GM12872 (cell line): ENCODE results near the gene ATF1.

Experiments used
- TF ChIP-seq, protein P1 (sequence below): IDR thresholded peaks from 3 replicates; pipeline ENCODE4 v1.5.1; 2011; ENCODE audit warnings: low read depth, mild to moderate bottlenecking, low read length, moderate library complexity; ENCODE audit not compliant: insufficient read depth

ATF1 gene

DNA sequence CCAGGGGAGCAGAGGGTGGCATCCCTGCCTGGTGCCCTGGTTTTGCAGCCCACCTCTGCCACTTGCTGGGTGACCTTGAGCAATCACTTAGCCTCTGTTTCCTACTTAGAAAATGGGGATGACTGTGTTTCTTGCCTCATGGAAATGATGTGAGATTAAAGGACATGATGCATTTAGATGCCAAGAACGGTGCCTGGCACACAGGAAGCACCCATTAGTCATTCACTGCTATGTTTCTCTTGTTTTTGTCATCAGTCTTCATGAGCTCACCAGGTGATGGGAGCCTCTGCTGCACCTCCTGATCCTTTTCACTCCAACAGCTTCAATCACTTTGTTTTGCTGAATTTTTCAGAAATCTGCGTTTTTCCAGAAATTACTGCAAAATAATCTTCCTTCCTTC, 23.6 kb upstream of the ATF1 start:
- TF ChIP-seq, protein P1, sequence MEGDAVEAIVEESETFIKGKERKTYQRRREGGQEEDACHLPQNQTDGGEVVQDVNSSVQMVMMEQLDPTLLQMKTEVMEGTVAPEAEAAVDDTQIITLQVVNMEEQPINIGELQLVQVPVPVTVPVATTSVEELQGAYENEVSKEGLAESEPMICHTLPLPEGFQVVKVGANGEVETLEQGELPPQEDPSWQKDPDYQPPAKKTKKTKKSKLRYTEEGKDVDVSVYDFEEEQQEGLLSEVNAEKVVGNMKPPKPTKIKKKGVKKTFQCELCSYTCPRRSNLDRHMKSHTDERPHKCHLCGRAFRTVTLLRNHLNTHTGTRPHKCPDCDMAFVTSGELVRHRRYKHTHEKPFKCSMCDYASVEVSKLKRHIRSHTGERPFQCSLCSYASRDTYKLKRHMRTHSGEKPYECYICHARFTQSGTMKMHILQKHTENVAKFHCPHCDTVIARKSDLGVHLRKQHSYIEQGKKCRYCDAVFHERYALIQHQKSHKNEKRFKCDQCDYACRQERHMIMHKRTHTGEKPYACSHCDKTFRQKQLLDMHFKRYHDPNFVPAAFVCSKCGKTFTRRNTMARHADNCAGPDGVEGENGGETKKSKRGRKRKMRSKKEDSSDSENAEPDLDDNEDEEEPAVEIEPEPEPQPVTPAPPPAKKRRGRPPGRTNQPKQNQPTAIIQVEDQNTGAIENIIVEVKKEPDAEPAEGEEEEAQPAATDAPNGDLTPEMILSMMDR = no peak

DNA sequence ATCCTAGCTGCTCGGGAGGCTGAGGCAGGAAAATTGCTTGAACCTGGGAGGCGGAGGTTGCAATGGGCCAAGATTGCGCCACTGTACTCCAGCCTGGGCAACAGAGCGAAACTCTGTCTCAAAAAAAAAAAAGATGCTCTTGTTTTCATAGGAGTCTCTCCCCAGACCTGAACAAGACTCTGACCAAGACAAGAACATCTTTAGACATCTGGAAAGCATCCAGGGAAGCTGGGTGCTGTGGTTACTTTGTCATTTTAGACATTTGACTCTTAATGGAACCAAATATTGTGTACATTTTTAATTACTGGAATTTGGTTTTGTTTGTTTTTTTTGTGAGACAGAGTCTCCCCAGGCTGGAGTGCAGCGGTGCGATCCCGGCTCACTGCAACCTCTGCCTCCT, 21.1 kb upstream of the ATF1 start:
- TF ChIP-seq, protein P1 = no peak

DNA sequence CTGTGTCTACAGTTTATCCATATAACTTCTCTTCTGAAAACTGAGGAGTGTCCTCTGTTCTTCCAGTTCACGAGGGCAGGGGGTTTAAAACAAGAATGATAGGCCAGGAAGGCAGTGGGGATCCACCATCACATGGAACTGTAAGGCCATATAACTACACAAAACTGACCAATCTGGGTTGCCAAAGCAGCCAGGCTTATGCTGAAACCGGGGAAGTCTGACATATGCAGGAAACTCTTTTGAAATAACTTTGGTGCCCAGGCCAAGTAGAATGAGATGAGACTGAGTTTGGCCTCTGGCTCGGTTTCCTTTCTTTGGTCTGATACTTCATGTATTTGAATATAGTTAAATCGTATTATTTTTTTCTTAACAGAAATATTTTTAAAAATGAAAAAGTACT, 18.0 kb upstream of the ATF1 start:
- TF ChIP-seq, protein P1 = no peak

DNA sequence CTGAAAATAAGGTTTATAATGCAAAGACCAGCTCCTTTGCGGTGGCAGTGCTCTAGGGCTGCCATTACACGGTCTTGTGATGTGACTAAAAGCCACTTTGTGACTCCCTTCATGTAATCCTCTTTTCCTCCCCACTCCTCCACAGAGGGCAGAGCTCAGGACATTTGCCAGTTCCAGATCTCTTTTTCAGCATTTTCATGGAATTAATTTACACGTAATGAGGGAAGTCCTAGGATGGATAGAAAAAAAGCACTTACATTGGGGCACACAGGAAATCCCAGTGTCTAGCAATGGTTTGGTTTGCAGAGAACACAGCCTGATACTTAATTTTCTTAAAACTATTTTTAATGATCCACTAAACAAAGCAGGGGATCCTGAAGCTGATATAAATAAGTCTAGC, 17.5 kb upstream of the ATF1 start:
- TF ChIP-seq, protein P1 = no peak

DNA sequence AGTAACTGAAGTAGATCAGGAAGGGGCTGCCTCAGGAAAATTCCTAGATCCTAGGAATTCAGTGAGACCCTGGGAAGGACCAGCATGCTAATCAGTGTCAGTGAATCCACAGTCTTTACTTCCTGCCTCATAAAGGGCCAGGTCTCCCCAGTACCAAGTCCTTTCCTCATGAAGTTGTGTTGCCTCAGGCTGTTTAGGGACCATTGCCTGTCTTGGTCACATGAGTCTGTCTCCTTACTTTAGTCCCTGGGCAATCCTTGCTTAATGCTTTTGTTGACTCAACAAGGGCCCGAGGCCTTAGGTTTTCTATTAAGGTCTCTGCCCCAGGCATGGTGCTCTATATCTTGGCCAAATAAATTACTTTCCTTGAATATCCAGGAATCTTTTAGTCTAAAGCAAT, 16.1 kb upstream of the ATF1 start:
- TF ChIP-seq, protein P1 = no peak

DNA sequence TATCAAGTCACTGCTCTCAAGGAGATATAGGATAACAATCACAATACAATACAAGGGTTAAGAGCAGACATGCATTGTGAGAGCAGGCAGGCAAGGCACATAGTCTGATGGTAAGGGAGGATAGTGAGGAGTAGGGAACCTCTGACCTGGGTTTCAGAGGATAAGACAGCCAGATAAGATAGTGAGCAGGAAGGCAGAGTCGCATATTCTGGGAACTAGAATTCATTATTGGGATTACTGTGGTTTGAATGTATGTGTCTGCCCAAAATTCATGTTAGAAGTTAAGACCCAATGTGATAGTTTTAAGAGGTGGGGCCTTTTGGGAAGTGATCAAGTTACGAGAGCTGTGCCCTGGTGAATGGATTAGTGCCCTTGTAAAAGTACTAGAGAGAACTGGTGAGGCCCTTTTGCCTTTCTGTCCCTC, 14.4 kb upstream of the ATF1 start:
- TF ChIP-seq, protein P1 = no peak

DNA sequence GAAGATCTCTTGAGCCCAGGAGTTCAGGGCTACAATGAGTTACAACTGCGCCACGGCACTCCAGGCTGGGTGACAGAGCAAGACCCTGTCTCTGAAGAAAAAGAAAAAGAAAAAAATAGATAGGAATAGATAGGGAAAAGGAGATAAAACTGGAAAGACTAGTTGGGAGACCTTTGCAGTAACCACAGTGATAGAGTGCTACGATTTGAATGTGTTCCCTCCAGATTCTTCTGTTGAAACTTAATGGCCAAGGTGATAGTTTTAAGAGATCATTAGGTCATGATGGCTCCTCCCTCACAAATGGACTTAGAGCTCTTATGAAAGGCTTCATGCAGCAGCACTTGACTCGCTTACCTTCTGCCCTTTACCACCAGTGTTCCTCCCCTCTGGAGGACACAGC, 13.5 kb upstream of the ATF1 start:
- TF ChIP-seq, protein P1 = no peak
